NCI-H1105 (cell line): ENCODE data around the gene RPS19BP1.

ENCODE experiments used
- DNase-seq: peaks from one replicate; lab custom pipeline; 2025; lab: John Stamatoyannopoulos, UW

The RPS19BP1 gene

GRCh38 chr22:39559456-39560105, 27.0 kb upstream of the RPS19BP1 start:
- no peak for DNase-seq

DNA sequence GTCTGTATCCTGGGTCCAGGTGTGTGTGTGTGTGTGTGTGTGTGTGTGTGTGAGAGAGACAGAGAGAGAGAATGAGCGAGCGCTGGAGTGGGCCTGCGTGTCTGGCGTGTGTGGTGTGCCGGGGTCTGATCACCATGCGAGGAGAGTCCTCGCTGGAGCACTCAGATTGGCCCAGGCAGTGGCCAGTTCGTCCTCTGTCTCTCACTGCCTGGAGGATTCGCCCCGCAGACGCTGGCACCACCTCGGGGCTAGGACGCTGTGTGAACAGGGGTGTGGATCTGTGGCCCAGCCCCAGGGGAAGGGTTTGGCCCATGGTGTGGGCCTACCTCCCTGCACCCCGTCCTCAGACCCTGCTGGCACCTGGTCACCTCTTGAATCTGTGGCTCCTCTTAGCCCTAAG, 26.4 kb upstream of the RPS19BP1 start:
- DNase-seq, result no peak

GRCh38 chr22:39558254-39558727, 25.7 kb upstream of the RPS19BP1 start:
- no peak for DNase-seq

DNA sequence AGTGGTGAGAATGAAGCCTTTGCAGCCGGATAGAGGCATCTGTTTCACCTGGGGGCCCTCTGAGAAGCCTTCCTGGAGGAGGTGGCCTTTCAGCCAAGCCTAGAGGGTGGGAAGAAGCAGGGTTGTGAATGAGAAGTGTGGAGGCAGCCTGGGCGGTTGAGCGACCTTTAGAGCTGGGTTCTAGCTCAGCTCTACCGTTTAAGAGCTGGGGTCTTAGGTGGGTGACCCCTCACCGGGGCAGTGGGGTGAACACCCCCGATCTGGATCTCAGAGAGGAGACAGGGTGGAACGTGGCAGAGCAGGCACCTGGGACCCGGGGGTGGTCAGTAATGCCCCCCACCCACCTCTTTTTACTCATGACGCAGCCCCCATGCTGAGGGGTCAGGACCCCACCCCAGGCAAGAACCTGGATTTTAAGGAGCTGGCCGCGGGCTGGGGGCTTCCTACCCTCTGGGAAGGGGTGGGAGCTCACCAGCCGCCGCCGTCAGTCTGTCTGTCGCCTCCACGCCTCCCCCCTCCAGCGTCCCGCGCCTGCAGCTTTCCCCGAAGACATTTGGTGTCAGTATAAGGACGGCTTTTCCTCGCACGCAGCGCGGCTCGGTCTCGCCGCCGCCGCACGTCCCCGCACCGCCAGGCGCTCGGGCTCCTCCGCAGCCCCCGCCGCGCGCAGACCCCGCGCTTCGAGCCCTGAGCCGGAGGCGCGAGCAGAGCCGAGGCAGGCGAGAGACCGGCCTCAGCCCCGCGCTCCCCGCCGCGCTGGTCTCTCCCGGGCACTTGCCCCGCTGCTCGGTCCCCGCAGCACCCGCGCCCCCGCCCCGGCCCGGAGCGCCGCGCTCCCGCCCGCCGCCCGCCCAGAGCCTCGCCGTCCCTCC, 24.7 kb upstream of the RPS19BP1 start:
- DNase-seq, result peak; percentile 17

- no peak for DNase-seq
These were observed 21.6 kb upstream of the RPS19BP1 start for GRCh38 chr22:39554151-39554550.

DNA sequence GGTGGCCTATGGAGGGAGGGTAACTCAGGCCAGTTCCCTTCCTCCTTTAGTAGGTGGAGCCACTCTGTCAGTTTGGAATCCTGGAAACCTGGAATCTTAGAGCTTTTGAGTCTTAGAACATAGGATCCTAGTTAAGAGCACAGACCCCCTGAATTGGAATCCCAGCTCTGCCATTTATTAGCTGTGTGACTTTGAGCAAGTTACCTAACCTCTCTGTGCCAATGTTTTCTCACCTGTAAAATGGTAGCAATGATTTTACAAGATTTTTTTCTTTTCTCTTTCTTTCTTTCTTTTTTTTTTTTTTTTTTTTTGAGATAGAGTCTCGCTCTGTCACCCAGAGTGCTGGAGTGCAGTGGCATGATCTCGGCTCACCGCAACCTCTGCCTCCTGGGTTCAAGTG, 20.9 kb upstream of the RPS19BP1 start:
- no peak for DNase-seq

DNA sequence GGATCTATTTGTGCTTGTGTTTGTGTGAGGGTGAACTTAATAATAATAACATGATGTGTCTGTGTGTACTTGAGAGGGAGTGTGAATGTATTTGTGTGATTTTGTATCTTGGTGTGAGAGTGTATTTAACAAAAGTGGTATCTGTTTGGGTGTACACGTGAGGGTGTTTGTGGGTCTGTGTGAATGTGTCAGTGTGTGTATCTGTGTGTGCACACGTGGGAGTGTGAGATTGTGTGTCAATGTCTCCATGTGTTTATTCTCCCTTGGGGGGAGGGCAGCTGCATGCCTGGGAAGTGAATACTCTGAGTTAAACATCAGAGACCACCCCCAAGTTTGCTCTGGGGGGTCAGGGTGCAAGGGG, 15.0 kb upstream of the RPS19BP1 start:
- DNase-seq, result no peak

DNA sequence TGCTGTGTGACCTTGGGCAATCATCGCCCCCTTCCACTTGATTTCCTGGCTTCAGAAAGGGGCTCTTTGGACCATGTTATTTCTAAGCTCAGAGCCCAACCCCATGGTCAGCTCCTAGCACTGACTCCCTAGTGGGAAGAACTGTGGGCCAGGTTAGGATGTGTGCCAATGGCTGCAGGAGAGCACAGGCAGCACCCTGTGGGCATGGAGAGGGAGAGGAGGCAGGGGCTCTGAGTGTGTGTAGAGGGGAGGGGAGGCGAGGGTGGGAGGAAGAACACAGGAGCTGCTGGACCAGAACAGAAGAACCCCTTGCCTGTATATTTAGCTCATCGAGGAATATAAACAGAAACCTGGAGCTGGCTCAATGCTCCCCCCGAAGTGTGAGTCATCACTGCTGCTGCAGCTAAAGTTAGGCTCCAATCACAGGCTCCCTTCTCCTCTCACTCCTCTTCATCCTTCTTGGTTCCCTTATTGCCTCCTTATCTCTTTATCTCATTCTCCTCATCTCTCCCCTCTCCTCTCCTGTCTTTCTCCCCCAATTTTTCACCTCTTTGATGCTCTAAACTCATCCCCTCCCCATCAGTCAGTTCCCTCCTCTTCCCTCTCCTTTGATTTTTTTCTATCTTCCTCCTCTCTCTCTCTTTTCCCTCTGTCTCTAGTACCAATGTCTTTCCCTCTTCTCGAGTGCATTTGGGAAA, 14.5 kb upstream of the RPS19BP1 start:
- no peak for DNase-seq

GRCh38 chr22:39545386-39546365, 13.1 kb upstream of the RPS19BP1 start:
- no peak for DNase-seq

- DNase-seq, result no peak
These were observed 10.5 kb upstream of the RPS19BP1 start for GRCh38 chr22:39543095-39543494.

GRCh38 chr22:39537975-39538374, 5.4 kb upstream of the RPS19BP1 start:
- DNase-seq, result no peak

- no peak for DNase-seq
These were observed 4.2 kb upstream of the RPS19BP1 start for GRCh38 chr22:39536711-39537110.

DNA sequence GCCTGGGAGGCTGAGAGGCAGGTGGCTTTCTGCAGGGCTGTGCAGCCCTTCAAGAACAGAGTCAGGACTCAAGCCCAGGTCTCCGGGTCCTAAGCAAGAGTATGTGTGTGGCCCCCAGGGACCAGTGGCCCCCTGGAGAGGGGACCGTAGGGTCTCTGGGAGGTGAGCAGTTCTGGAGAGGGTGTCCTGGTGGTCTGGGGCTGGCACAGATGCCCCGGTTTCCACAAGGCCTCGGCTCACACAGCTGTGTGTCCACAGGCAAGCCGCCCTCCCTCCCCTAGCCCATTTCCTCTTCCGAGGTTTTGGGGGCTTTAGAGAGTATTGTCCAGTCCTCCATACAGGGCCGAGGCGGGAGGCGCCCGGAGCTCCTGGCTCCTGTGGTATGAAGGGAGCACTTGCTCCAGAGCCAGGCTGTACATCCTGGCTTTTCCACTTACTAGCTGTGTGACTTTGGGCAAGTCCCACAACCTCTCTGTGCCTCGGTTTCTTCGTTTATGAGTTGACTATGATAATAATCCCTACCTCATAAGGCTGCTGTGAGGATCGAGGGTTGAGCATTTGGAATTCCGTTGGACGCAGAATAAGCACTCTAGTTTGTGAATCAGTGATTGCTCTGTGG, 3.4 kb upstream of the RPS19BP1 start:
- no peak for DNase-seq

DNA sequence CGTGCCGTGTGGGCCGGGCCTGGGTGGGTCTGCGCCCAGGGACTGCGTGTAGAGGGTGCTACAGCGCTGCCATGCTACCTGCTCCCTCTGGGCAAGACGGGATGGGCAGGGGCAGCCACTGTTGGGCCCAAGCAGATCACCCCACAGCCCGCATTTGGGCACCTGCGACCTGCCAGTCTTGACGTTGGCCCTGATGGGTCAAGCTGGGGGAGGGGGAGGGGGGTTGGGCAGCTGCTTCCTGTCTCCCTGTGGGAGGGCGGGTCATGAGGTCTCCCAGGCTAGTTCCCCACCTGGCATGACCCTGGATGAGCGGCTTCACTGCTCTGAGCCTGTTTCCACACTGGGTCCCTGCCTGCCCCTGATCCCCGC, 2.8 kb upstream of the RPS19BP1 start:
- DNase-seq, result no peak

DNA sequence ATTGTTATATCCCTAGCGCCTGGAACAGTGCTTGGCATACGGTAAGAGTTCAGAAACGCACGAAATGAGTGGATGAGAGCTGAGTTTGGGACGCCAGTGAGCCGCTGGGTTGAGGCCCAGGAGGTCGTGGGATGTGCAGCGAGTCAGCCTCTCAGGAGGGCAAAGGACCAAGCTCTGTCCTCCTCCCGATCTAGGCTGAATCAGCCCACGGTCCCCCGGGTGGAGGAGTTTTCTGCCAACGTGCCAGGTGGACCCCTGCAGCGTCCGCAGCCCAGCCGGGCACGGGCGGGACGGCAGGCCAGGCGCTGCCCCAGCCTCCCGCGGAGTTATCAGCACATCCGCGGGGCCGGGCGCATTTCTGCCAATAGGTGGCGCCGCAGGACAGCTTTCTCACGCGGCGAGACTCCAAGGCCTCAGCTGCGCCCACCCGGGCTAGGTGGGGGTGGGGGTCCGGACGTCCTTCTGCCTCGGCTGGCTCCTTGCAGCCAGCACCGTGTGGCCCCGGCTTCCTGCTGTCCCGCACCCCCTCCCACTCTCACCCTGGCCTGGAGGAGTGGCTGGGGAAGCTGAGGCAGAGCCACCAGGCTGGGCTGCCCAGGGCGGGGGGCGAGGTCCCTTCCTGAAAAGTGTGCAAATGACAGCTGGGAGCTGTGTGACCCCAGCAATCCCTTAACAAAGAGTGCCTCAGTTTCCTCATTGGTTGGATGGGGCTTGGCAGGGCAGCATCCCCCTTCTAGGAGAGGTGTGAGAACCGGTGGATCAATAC, 2.2 kb upstream of the RPS19BP1 start:
- DNase-seq, result peak; percentile 55

- no peak for DNase-seq
These were observed 1.6 kb upstream of the RPS19BP1 start for GRCh38 chr22:39534092-39534506.

- DNase-seq, result no peak
These were observed 1.7 kb downstream of the RPS19BP1 start for GRCh38 chr22:39530692-39531331.

- DNase-seq, result no peak
These were observed 2.4 kb downstream of the RPS19BP1 start for GRCh38 chr22:39530116-39530515.

GRCh38 chr22:39529487-39529851, 3.1 kb downstream of the RPS19BP1 start:
- DNase-seq, result no peak
